Measurements from ENCODE around the gene S1PR3.

The S1PR3 gene

DNA sequence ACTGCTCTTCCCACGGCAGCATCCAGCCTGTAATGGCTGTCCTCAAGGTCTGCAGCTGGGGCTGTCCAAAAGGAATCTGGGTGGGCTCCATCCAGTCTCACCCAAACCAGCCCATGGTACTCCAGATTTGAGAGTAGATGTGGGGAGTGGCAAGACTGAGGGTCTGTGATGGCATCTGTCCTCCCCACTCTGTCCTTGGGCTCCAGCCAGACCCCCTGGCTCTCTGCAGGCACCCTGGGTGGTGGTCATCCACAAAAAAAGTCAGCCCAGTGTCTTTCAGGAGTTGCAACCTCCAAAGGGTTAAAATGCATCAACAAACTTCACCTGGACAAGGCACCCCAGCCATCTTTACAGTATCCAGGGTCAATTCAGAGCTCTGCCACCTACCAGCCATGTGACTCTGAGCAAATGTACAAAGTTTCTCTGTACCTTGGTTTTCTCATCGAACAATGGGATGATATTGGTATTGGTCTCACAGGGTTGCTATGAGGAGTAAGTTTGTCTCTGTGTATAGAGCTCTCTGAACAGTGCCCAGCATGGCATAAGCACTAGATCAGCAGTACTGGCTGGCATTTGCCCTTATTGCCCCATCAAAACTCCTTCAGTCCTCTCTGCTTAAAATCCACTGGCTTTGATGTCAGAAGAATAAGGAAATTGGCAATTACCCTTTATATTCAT is 7.3 kb upstream of the S1PR3 start:
- TF ChIP-seq POLR2AphosphoS5 (IDR thresholded peaks at IDR 0.05; ENCODE audit: low read depth, low read length) = no peak
- TF ChIP-seq TAF1 (IDR thresholded peaks at IDR 0.05; ENCODE audit: borderline replicate concordance, low read depth, low read length) = no peak
- no peak for TF ChIP-seq POLR2A (IDR thresholded peaks at IDR 0.05; ENCODE audit: low read depth, low read length)
- no peak for FAIRE-seq
- no peak for DNase-seq (ENCODE audit: insufficient read length)

DNA sequence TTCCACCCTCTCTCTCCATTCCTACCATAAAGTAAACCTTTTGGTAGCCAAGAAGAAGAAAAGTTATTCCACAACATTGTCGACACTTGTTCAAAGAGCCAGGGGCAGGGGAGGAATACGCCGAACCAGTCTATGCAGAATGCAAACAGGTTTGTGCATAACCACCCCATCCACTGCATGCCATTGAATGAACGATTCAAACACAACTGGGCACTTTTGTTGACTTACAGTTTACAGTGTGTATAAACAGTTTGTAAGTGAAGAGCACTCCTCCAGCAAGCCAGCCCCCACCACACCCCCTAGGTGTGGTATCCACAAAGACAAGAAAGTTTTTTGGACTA is 6.8 kb upstream of the S1PR3 start:
- no peak for DNase-seq (ENCODE audit: insufficient read length)
- FAIRE-seq = no peak
- TF ChIP-seq TAF1 (IDR thresholded peaks at IDR 0.05; ENCODE audit: borderline replicate concordance, low read depth, low read length) = no peak
- no peak for TF ChIP-seq POLR2AphosphoS5 (IDR thresholded peaks at IDR 0.05; ENCODE audit: low read depth, low read length)
- TF ChIP-seq POLR2A (IDR thresholded peaks at IDR 0.05; ENCODE audit: low read depth, low read length) = no peak

DNA sequence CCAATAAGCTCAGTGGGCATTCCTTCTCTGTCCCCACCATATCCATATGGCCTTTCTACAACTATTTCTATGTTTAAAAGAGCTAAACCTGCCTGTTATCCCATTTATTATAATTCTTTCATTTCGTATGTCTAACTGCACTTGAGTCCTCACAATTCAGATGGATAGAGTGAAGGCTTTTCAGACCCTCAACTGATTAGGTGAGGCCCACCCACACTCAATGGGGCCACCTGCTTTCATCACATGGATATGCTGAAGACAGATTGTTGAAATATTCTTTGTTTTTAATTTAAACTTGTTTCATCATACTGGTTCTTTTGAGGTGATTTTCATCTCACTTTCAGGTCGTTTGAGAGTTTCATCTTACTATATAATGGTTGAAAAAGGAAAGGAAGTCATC is 5.7 kb upstream of the S1PR3 start:
- DNase-seq (ENCODE audit: insufficient read length) = no peak
- no peak for TF ChIP-seq POLR2A (IDR thresholded peaks at IDR 0.05; ENCODE audit: low read depth, low read length)
- FAIRE-seq = no peak

DNA sequence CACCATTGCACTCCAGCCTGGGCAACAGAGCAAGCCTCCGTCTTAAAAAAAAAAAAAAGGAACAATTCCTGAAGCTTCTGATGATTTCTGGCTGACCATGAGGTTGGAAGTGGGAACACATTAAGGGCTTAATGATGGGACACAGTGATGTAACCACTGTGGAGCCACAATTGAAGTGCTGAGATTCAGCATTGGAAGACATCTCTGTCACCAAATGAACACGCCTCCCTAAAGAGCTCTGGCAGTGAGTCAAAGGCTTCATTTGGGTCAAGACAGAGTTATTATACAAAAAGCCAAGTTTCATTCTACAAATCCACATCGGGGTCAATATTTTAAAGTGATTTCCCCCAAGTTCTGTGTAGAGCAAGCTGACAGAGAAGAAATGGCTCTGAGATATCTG is 4.5 kb upstream of the S1PR3 start:
- FAIRE-seq (no peak), DNase-seq (ENCODE audit: insufficient read length) (no peak)
- no peak for TF ChIP-seq POLR2AphosphoS5 (IDR thresholded peaks at IDR 0.05; ENCODE audit: low read depth, low read length)
- no peak for TF ChIP-seq TAF1 (IDR thresholded peaks at IDR 0.05; ENCODE audit: borderline replicate concordance, low read depth, low read length)
- no peak for TF ChIP-seq POLR2A (IDR thresholded peaks at IDR 0.05; ENCODE audit: low read depth, low read length)

DNA sequence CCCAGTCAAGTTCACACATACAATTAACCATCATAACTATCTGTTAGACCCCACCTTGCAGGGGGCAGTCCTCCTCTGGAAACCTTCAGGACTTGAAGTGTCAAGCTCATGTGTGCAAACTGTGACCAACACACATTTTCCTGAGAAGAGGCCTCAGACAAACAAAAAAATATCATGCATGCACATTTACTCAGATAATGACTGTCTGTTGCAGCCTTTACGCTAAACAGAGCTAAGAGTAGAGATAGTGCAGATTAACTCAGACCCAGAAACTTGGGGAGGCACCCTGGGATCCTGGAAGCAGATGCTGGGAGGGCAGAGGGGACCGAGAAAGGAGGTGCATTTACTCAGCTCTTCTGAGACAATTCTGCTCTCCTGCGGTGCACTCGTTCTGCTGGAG is 3.6 kb upstream of the S1PR3 start:
- TF ChIP-seq POLR2A (IDR thresholded peaks at IDR 0.05; ENCODE audit: low read depth, low read length) (no peak), TAF1 (IDR thresholded peaks at IDR 0.05; ENCODE audit: borderline replicate concordance, low read depth, low read length) (no peak)
- no peak for FAIRE-seq
- no peak for DNase-seq (ENCODE audit: insufficient read length)

DNA sequence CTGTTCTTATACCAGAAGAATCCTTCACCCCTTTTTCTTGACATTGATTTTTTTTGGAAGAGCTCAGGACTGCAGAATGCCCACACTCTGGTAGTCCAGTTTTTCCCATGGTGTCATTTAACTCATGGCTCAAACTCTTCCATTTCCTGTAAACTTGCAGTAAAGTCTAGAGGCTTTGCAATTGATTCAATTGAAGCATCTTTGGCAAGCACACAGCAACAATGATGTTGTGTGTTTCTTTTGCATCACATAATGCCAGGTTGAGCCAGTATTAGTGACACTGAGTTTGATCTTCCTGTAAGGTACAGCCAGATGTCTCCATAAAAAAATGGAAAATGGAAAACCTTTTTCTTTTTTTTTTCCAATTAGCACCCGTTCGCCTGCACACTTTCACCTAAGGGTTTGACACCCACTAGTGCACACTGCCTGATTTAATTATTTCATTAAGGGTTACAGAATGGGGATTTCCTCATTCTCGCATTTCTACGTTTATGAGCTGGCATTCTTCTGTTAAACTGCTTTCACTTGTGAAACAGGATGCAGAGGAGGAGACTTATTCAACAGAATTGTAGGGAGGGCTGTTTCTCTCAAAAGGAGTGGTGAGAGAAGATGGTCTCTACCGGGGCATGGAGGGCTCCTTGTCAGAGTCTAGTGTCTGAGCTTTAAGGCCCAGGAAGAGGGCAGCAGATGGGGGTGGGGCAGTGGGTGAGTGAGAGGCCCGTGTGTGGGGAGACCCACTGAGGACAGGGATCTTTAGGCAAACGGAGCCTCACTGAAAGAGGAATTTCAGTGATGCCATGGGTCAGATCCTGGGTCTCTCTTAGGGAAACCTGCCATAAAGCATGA is 2.2 kb upstream of the S1PR3 start:
- no peak for TF ChIP-seq POLR2AphosphoS5 (IDR thresholded peaks at IDR 0.05; ENCODE audit: low read depth, low read length)
- TF ChIP-seq POLR2A (IDR thresholded peaks at IDR 0.05; ENCODE audit: low read depth, low read length) = no peak
- no peak for TF ChIP-seq TAF1 (IDR thresholded peaks at IDR 0.05; ENCODE audit: borderline replicate concordance, low read depth, low read length)
- FAIRE-seq (no peak), DNase-seq (ENCODE audit: insufficient read length) (no peak)

DNA sequence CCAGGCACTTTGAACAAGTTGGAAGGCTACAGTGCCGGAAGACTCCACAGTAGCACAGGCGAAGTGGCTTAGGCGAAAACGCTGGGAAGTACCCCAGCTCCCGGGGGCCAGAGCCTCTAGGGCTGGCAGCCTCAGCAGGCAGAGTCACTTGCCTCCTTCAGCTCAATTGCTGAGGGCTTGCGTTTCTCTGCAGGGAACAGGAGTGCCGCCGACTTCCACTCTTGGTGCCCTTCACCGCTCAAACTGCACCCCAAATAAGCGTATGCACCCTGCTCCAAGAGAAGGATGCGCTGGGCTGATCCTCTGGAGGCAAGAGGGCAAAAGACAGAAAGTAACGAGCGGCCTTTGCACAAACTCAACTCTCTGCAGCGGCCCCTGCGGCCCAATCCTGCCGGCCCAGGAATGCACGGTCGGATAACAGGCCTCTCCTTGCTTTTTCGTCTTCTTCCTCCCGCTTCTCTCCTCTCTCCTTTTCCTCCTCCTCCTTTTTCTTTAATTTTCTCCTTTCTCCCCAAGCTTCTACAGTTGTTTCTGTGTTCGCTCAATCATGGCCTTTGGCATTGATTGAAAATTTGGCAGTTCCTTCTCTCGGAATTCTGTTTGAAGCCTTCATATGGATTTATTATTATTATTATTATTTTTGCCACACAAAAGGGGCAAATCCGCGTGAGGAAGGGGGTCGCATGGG is 1.1 kb upstream of the S1PR3 start:
- DNase-seq (ENCODE audit: insufficient read length) = no peak
- no peak for FAIRE-seq
- no peak for TF ChIP-seq POLR2A (IDR thresholded peaks at IDR 0.05; ENCODE audit: low read depth, low read length)
- no peak for TF ChIP-seq TAF1 (IDR thresholded peaks at IDR 0.05; ENCODE audit: borderline replicate concordance, low read depth, low read length)
- TF ChIP-seq POLR2AphosphoS5 (IDR thresholded peaks at IDR 0.05; ENCODE audit: low read depth, low read length) = no peak

DNA sequence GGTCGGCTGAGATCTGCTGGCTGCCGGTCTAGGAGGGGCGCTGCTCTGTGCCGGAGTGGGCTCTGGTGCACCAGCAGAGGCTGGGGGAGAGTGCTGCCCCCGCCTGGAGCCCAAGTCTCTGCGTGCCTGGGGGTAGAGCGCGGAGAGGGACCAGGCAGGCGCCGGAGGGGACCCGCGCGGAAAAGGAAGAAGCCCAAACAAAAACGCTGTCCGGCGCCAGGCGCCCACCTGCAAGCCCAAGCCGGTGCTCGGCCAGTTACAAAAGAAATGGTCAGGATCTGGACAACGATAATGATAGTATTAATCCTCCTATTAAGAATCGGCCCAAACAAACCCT is 571 bp upstream of the S1PR3 start:
- FAIRE-seq (no peak), DNase-seq (ENCODE audit: insufficient read length) (no peak)
- TF ChIP-seq POLR2A (IDR thresholded peaks at IDR 0.05; ENCODE audit: low read depth, low read length) (no peak), POLR2AphosphoS5 (IDR thresholded peaks at IDR 0.05; ENCODE audit: low read depth, low read length) (no peak), TAF1 (IDR thresholded peaks at IDR 0.05; ENCODE audit: borderline replicate concordance, low read depth, low read length) (no peak)

DNA sequence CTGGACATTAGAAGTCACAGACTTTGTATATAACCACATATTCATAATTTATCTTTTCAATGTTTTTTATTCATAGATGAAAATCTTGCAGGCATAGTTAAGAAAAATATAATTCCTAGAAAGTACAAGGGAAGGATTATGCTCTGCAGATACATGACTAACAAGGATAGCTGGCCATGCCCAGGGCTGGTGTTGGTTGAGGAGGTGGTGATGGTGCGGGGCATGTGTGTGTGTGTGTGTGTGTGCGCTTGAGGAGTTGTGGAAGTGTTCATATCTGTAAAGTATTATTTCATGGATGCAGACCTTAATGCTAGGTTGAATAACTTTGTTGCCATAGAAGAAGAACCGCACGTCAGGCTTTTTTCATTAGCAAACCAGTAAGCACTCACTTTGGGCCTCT is 1.3 kb downstream of the S1PR3 start:
- TF ChIP-seq POLR2AphosphoS5 (IDR thresholded peaks at IDR 0.05; ENCODE audit: low read depth, low read length) = no peak
- TF ChIP-seq TAF1 (IDR thresholded peaks at IDR 0.05; ENCODE audit: borderline replicate concordance, low read depth, low read length) = no peak
- no peak for TF ChIP-seq POLR2A (IDR thresholded peaks at IDR 0.05; ENCODE audit: low read depth, low read length)
- no peak for DNase-seq (ENCODE audit: insufficient read length)
- no peak for FAIRE-seq

DNA sequence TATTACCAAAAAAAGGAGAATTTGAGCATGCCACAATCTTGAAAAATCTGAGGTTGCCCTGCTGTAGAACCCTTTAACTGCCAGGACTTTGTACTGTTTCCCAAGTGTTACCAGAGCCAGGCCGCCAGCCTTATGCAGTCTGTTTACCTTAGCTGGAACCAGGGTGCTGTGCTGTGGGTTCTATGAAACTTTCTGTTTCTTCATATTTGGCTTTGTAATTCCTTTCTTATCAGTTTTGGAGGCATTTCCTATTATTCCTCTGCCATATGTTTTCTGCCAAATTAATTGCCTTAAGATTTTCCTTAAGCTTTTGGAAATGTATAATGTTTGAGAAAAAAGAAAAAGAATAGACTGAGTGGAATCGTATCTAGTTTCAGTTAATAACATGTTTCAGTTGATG is 2.1 kb downstream of the S1PR3 start:
- no peak for TF ChIP-seq POLR2AphosphoS5 (IDR thresholded peaks at IDR 0.05; ENCODE audit: low read depth, low read length)
- TF ChIP-seq POLR2A (IDR thresholded peaks at IDR 0.05; ENCODE audit: low read depth, low read length) = no peak
- FAIRE-seq (no peak), DNase-seq (ENCODE audit: insufficient read length) (no peak)

DNA sequence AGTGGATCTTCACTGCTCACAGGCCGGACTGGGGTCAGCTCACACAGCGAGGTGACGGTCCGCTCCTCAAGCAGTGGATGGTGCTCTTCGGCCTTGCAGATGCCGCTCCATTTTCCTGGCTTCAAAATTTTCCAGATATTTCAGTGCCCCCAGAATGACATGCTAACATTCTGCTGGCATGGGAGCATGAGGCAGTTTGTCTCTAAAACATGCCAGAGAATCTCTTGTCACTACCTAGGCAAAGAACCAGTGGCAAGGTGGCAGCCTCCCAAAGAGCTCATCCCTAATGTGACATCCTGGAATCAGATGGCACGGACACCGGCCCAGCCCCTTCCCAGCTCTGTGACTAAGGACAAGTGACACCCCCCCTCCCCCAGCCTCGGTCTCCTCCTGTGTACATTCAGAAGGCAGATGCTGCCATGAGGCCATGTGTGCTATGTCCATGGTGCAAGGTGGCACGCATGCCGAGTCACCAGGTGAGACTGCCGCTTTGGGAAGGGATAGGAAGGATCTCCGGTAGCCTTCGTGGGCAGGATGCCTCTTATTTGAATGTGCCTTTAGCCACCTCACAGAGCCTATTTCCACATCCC is 2.7 kb downstream of the S1PR3 start:
- TF ChIP-seq POLR2A (IDR thresholded peaks at IDR 0.05; ENCODE audit: low read depth, low read length) = no peak
- TF ChIP-seq TAF1 (IDR thresholded peaks at IDR 0.05; ENCODE audit: borderline replicate concordance, low read depth, low read length) = no peak
- no peak for TF ChIP-seq POLR2AphosphoS5 (IDR thresholded peaks at IDR 0.05; ENCODE audit: low read depth, low read length)
- DNase-seq (ENCODE audit: insufficient read length) (no peak), FAIRE-seq (no peak)

All from GM12892 (cell line).